Mammary epithelial cell (primary cell): ENCODE data around the gene SEC14L3.

ENCODE experiments used
- CTCF ChIP-seq, 2 donors: IDR thresholded peaks in 1 of 2; conservative IDR thresholded peaks in 1 of 2; 2 replicates each; pipeline ENCODE4 v1.5.1; 2011 to 2012; ENCODE audit warnings: inconsistent platforms in 2 of 2, low read length in 2 of 2, mild to moderate bottlenecking in 2 of 2, control low read depth in 1 of 2, low read depth in 1 of 2; ENCODE audit not compliant: insufficient read depth in 1 of 2; ENCODE audit errors: extremely low read depth in 1 of 2
- EZH2 ChIP-seq: IDR thresholded peaks from 2 replicates; pipeline ENCODE4 v1.6.1; 2012; ENCODE audit warnings: low read length, inconsistent platforms, borderline replicate concordance

- TF ChIP-seq EZH2 (no peak), CTCF (conservative IDR thresholded peaks at IDR 0.05 in 1 of 2, IDR thresholded peaks at IDR 0.05 in 1 of 2; ENCODE audit: extremely low read depth in 1 of 2, insufficient read depth in 1 of 2, low read depth in 1 of 2, low read length in 2 of 2) (no peak)
These were observed 57.2 kb downstream of the SEC14L3 start for GRCh38 chr22:30414525-30415047.
